Activated T-helper 9 cell treated with anti-CD3 and anti-CD28 coated beads, Interleukin-2, amount 50 U/mL, for 16 hours (primary cell): ENCODE data around the gene GPR142.

Source experiments
- DNase-seq: peaks from one replicate; pipeline ENCODE4 v3.0.0-alpha.2; 2020; ENCODE audit warnings: low read depth

GPR142 gene

GRCh38 chr17:74344658-74345057 is 22.6 kb upstream of the GPR142 start:
- no peak for DNase-seq

- DNase-seq, result no peak
These were observed 21.7 kb upstream of the GPR142 start for GRCh38 chr17:74345433-74346241.

- DNase-seq, result no peak
These were observed 19.7 kb upstream of the GPR142 start for GRCh38 chr17:74347646-74348045.

GRCh38 chr17:74349120-74349519 is 18.2 kb upstream of the GPR142 start:
- no peak for DNase-seq

GRCh38 chr17:74350486-74350885 is 16.8 kb upstream of the GPR142 start:
- DNase-seq, result no peak

- DNase-seq, result no peak
These were observed 15.6 kb upstream of the GPR142 start for GRCh38 chr17:74351552-74352210.

- no peak for DNase-seq
These were observed 13.8 kb upstream of the GPR142 start for GRCh38 chr17:74353446-74354060.

GRCh38 chr17:74354123-74354522 is 13.2 kb upstream of the GPR142 start:
- DNase-seq, result peak; percentile 21

- DNase-seq, result no peak
These were observed 12.7 kb upstream of the GPR142 start for GRCh38 chr17:74354561-74354960.

GRCh38 chr17:74355065-74355464 is 12.2 kb upstream of the GPR142 start:
- DNase-seq, result no peak

- DNase-seq, result no peak
These were observed 10.4 kb upstream of the GPR142 start for GRCh38 chr17:74356646-74357465.

- DNase-seq, result no peak
These were observed 9.9 kb upstream of the GPR142 start for GRCh38 chr17:74357466-74357809.

GRCh38 chr17:74358697-74359096 is 8.6 kb upstream of the GPR142 start:
- no peak for DNase-seq

GRCh38 chr17:74359916-74360315 is 7.4 kb upstream of the GPR142 start:
- DNase-seq, result no peak

GRCh38 chr17:74360899-74361229 is 6.4 kb upstream of the GPR142 start:
- DNase-seq, result no peak

- DNase-seq, result peak; percentile 14
These were observed 5.9 kb upstream of the GPR142 start, which contains the start of gene BTBD17 for GRCh38 chr17:74361230-74362068. Gene BTBD17 (minus strand): TSS chr17:74361868. CDS start chr17:74361819, 49 bp downstream.

GRCh38 chr17:74362069-74362405 is 5.3 kb upstream of the GPR142 start:
- DNase-seq, result no peak

- DNase-seq, result no peak
These were observed 4.4 kb upstream of the GPR142 start for GRCh38 chr17:74362810-74363498.

- peak; percentile 63 for DNase-seq
These were observed 1.2 kb downstream of the GPR142 start for GRCh38 chr17:74368341-74369081.

- DNase-seq, result peak; percentile 28
These were observed 1.9 kb downstream of the GPR142 start for GRCh38 chr17:74369221-74369620.
